ENCODE results near the gene SH2B2. TPM values are rescaled to one million over a fixed set of nuclear protein-coding genes. Genes with fewer than 3 reads are reported as not detected.

The SH2B2 gene
- total RNA-seq, 1 experiment from 2014 or later: 8.8 TPM

GRCh38 chr7:102271158-102271798 lies 15.4 kb upstream of the SH2B2 start:
- Histone ChIP-seq H4K20me1 (ENCODE audit: low read length) (no peaks in the 10 kb centered on the region), H3K27me3 (ENCODE audit: low read length) (no peaks in the 10 kb centered on the region), H3K36me3 (ENCODE audit: low read depth, low read length) (no peaks in the 10 kb centered on the region), H3K27ac (ENCODE audit: low read length) (no peak overlapping the region), H3K4me1 (ENCODE audit: insufficient read depth, low read length) (no peaks in the 10 kb centered on the region), H3K79me2 (ENCODE audit: low read length) (no peaks in the 10 kb centered on the region), H3K9ac (ENCODE audit: low read length) (no peak overlapping the region), H3F3A (ENCODE audit: low read length, unreplicated experiment) (no peaks in the 10 kb centered on the region), H2AFZ (ENCODE audit: low read length) (no peak overlapping the region), H3K4me3 (ENCODE audit: low read length) (no peak overlapping the region), H3K9me3 (ENCODE audit: low read length) (no peaks in the 10 kb centered on the region), H3K9me2 (replicated peaks; ENCODE audit: low read length) (no peaks in the 10 kb centered on the region), H3K4me2 (ENCODE audit: low read length) (no peak overlapping the region)
- ChIA-PET CTCF (no interaction called here), POLR2A (ENCODE audit: unreplicated experiment) (no interaction called here)
- no TSS peak for BruUV-seq (replicated peaks)
- TF ChIP-seq CTCF (conservative IDR thresholded peaks at IDR 0.05; ENCODE audit: low read depth, low read length) (no peak), EZH2phosphoT487 (IDR thresholded peaks at IDR 0.05; ENCODE audit: borderline replicate concordance, low read length) (no peak), EZH2 (IDR thresholded peaks at IDR 0.05; ENCODE audit: low read length, unreplicated experiment) (no peak)
- DNase-seq: no peak
- ATAC-seq: no peak
- intact Hi-C loops (cut with micrococcal nuclease): loop anchor here (5.0 kb wide), 1 partner anchor 669 kb away; no protein-coding TSS in a partner anchor

GRCh38 chr7:102272075-102272916 lies 14.4 kb upstream of the SH2B2 start:
- TF ChIP-seq EZH2 (IDR thresholded peaks at IDR 0.05; ENCODE audit: low read length, unreplicated experiment) (no peak), EZH2phosphoT487 (IDR thresholded peaks at IDR 0.05; ENCODE audit: borderline replicate concordance, low read length) (no peak), CTCF (conservative IDR thresholded peaks at IDR 0.05; ENCODE audit: low read depth, low read length) (peak; percentile 94)
- Histone ChIP-seq H3K4me1 (ENCODE audit: insufficient read depth, low read length) (no peaks in the 10 kb centered on the region), H3K27me3 (ENCODE audit: low read length) (no peaks in the 10 kb centered on the region), H3K36me3 (ENCODE audit: low read depth, low read length) (no peaks in the 10 kb centered on the region), H3K9me3 (ENCODE audit: low read length) (no peaks in the 10 kb centered on the region), H3K9ac (ENCODE audit: low read length) (no peak overlapping the region), H3K27ac (ENCODE audit: low read length) (no peak overlapping the region), H3K9me2 (replicated peaks; ENCODE audit: low read length) (no peaks in the 10 kb centered on the region), H3K79me2 (ENCODE audit: low read length) (no peaks in the 10 kb centered on the region), H3K4me3 (ENCODE audit: low read length) (no peak overlapping the region), H4K20me1 (ENCODE audit: low read length) (no peaks in the 10 kb centered on the region), H3K4me2 (ENCODE audit: low read length) (no peak overlapping the region), H2AFZ (ENCODE audit: low read length) (no peak overlapping the region), H3F3A (ENCODE audit: low read length, unreplicated experiment) (no peaks in the 10 kb centered on the region)
- CTCF ChIA-PET: no interaction called here
- intact Hi-C loops (cut with micrococcal nuclease): loop anchor here (1.0 to 5.0 kb wide), 3 partner anchors 583 to 729 kb away; no protein-coding TSS in a partner anchor
- BruUV-seq (replicated peaks): no TSS peak
- peak; percentile 92 for ATAC-seq
- peak; percentile 76 for DNase-seq
- POLR2A ChIA-PET (ENCODE audit: unreplicated experiment): no interaction called here

All from PC-3 (cell line).